K562 (cell line): ENCODE measurements around the gene PTBP3. TPM values are rescaled to one million over a fixed set of nuclear protein-coding genes. Genes with fewer than 3 reads are reported as not detected.

Experiments used
- ATAC-seq: fragments of 200-7000 bp; cut with Tn5 transposase; 3 replicates; pipeline ENCODE4 v1.9.1; 2020; ENCODE audit warnings: moderate library complexity
- BruUV-seq: library from RNA; stranded (reverse); fragments of 400-500 nt; replicated peaks from 2 replicates; lab custom pipeline; 2021; lab: Mats Ljungman, UMichigan
- CTCF ChIA-PET: fragments of 300-600 bp; formaldehyde crosslinking; extraction: SDS; loops from one replicate; lab custom pipeline; 2021; ENCODE audit warnings: low intra/inter-chr PET ratio; lab: Yijun Ruan, JAX
- POLR2A ChIA-PET: fragments of 300-600, 350-650 bp; sonication (Branson Sonifier 250); formaldehyde crosslinking; extraction: SDS; loops from one replicate; lab custom pipeline; 2021; ENCODE audit warnings: antibody characterized with exemption, inconsistent platforms; lab: Yijun Ruan, JAX
- DNase-seq, 4 experiments: peaks; one replicate each; pipeline versions ENCODE4 v3.0.0 to v3.0.0-alpha.2; 2011 to 2018; ENCODE audit warnings: low spot score in 3 of 4, mixed read lengths in 3 of 4; ENCODE audit errors: extremely low read depth in 1 of 4
- FAIRE-seq: peaks from 2 replicates; lab custom pipeline; 2011; peaks lifted over from hg19 to GRCh38; lab: Jason Lieb, UNC
- H2AFZ ChIP-seq: 2 replicates; pipeline ENCODE4 v1.6.0; 2011; ENCODE audit warnings: low read depth, low read length, control low read depth, inconsistent platforms
- H3K27ac ChIP-seq: fragments of 200-600 bp; 3 replicates; pipeline ENCODE4 v1.8.0; 2011; ENCODE audit warnings: low read depth, mild to moderate bottlenecking, control low read depth, inconsistent platforms, low read length, moderate library complexity, mixed read lengths; ENCODE audit errors: extremely low read depth
- H3K27me3 ChIP-seq, 2 experiments: fragments of 300-600 bp in 1 of 2; 2 replicates in 1 of 2; 3 replicates in 1 of 2; pipeline versions ENCODE4 v1.6.0 to v1.8.0; 2011; ENCODE audit warnings: inconsistent platforms in 2 of 2, low read length in 2 of 2, mild to moderate bottlenecking in 1 of 2, mixed read lengths in 1 of 2, moderate library complexity in 1 of 2; ENCODE audit not compliant: control insufficient read depth in 2 of 2, insufficient read depth in 2 of 2
- H3K36me3 ChIP-seq: fragments of 300-600 bp; 3 replicates; pipeline ENCODE4 v1.8.0; 2011; ENCODE audit warnings: mild to moderate bottlenecking, low read length, inconsistent platforms; ENCODE audit not compliant: control insufficient read depth, insufficient read depth
- H3K4me1 ChIP-seq, 2 experiments: fragments of 200-600 bp in 1 of 2; replicated peaks in 1 of 2; 2 replicates in 1 of 2; 3 replicates in 1 of 2; pipeline versions ENCODE4 v1.5.1 to v1.8.0; 2011; ENCODE audit warnings: inconsistent platforms in 2 of 2, low read length in 2 of 2, mild to moderate bottlenecking in 1 of 2, mixed read lengths in 1 of 2, moderate library complexity in 1 of 2; ENCODE audit not compliant: control insufficient read depth in 2 of 2, insufficient read depth in 2 of 2
- H3K4me2 ChIP-seq: 2 replicates; pipeline ENCODE4 v1.6.1; 2011; ENCODE audit warnings: low read length, control low read depth, inconsistent platforms, mixed read lengths; ENCODE audit not compliant: insufficient read depth
- H3K4me3 ChIP-seq: fragments of 200-600 bp; sonication (generic), shearing (Covaris generic); 2 replicates; pipeline ENCODE4 v1.5.1; 2016; ENCODE audit warnings: control low read depth, inconsistent platforms
- H3K79me2 ChIP-seq: fragments of 200-600 bp; 3 replicates; pipeline ENCODE4 v1.8.0; 2011; ENCODE audit warnings: low read length, inconsistent platforms; ENCODE audit not compliant: control insufficient read depth, insufficient read depth
- H3K9ac ChIP-seq, 2 experiments: 2 replicates each; pipeline versions ENCODE4 v1.6.0 to v1.6.1; 2011; ENCODE audit warnings: low read depth in 2 of 2, low read length in 2 of 2, control low read depth in 1 of 2, inconsistent platforms in 1 of 2, mild to moderate bottlenecking in 1 of 2, mixed read lengths in 1 of 2; ENCODE audit not compliant: insufficient read depth in 1 of 2
- H3K9me1 ChIP-seq: one replicate; pipeline ENCODE4 v1.6.0; 2011; ENCODE audit warnings: inconsistent platforms, mild to moderate bottlenecking, low read length, moderate library complexity; ENCODE audit not compliant: control insufficient read depth, insufficient read depth
- H3K9me3 ChIP-seq: replicated peaks from 2 replicates; pipeline ENCODE4 v1.5.1; 2011; ENCODE audit warnings: low read depth, low read length, inconsistent platforms; ENCODE audit not compliant: control insufficient read depth, insufficient read depth
- H4K20me1 ChIP-seq: replicated peaks from 2 replicates; pipeline ENCODE4 v1.6.1; 2011; ENCODE audit warnings: low read length, inconsistent platforms, mixed read lengths; ENCODE audit not compliant: control insufficient read depth, insufficient read depth
- CBFA2T2 ChIP-seq: fragments of 450-650 bp; conservative IDR thresholded peaks from 2 replicates; pipeline ENCODE4 v1.6.1; 2017; ENCODE audit warnings: mild to moderate bottlenecking
- HNRNPL ChIP-seq: fragments of 200-400 bp; formaldehyde crosslinking; IDR thresholded peaks from 2 replicates; pipeline ENCODE4 v1.6.1; 2017; ENCODE audit warnings: low read depth, mild to moderate bottlenecking, low read length
- IFI16 ChIP-seq: fragments of 250-450 bp; sonication (Bioruptor Pico); IDR thresholded peaks from 2 replicates; pipeline ENCODE4 v2.1.2; 2022; ENCODE audit warnings: mild to moderate bottlenecking, inconsistent platforms
- KHSRP ChIP-seq: fragments of 450-650 bp; IDR thresholded peaks from 2 replicates; pipeline ENCODE4 v1.6.1; 2017
- MEIS2 ChIP-seq: fragments of 450-650 bp; IDR thresholded peaks from 2 replicates; pipeline ENCODE4 v1.6.1; 2014; ENCODE audit warnings: mild to moderate bottlenecking; ENCODE audit not compliant: partially characterized antibody
- REST ChIP-seq, 2 experiments: fragments of 450-650 bp; formaldehyde crosslinking in 1 of 2; IDR thresholded peaks; 2 replicates each; pipeline versions ENCODE4 v1.4.0 to v1.6.1; 2014 to 2020; ENCODE audit warnings: mild to moderate bottlenecking in 2 of 2, borderline replicate concordance in 1 of 2, low read depth in 1 of 2
- SMARCA4 ChIP-seq: fragments of 450-650 bp; IDR thresholded peaks from 2 replicates; pipeline ENCODE4 v1.6.1; 2016
- SRF ChIP-seq, 2 experiments: fragments of 250-450, 450-650 bp in 1 of 2; sonication (Bioruptor Pico) in 1 of 2; sonication (generic) in 1 of 2; formaldehyde crosslinking; IDR thresholded peaks; 2 replicates each; pipeline versions ENCODE4 v1.5.0 to v1.5.1; 2020 to 2022; ENCODE audit warnings: mild to moderate bottlenecking in 1 of 2, missing genetic modification reagents in 1 of 2
- TOE1 ChIP-seq, 2 experiments: fragments of 450-650 bp in 1 of 2; sonication (generic) in 1 of 2; formaldehyde crosslinking in 1 of 2; IDR thresholded peaks; 2 replicates each; pipeline versions ENCODE4 v1.7.1 to v1.8.0; 2016 to 2022; ENCODE audit warnings: borderline replicate concordance in 2 of 2, mild to moderate bottlenecking in 2 of 2, antibody characterized with exemption in 1 of 2, inconsistent platforms in 1 of 2, low read depth in 1 of 2, missing genetic modification reagents in 1 of 2, moderate library complexity in 1 of 2
- TRIM28 ChIP-seq: fragments of 450-650 bp; IDR thresholded peaks from 2 replicates; pipeline ENCODE4 v1.6.1; 2017
- ZNF584 ChIP-seq: fragments of 200-800 bp; sonication (Bioruptor generic); IDR thresholded peaks from 2 replicates; pipeline ENCODE4 v1.6.1; 2016; ENCODE audit warnings: low read depth, mild to moderate bottlenecking, missing genetic modification characterization, missing compliant biosample characterization
- ZNF764 ChIP-seq: fragments of 250-450 bp; sonication (Bioruptor Pico); IDR thresholded peaks from 2 replicates; pipeline ENCODE4 v1.4.0; 2020; ENCODE audit warnings: low read depth, mild to moderate bottlenecking, moderate library complexity
- WGBS: fragments of 100-300 bp; shearing (Covaris generic); methylation state at CpG from one replicate; pipeline ENCODE4 v1.1.6; 2016; ENCODE audit warnings: low coverage, mixed read lengths; ENCODE audit not compliant: insufficient coverage; ENCODE audit errors: missing lambda C conversion rate; 5-methylcytosine and 5-hydroxymethylcytosine counted together
- in situ Hi-C: fragments of 300-500 bp; cut with MboI; formaldehyde crosslinking; loops from 4 replicates; pipeline ENCODE4 v1.15.0; 2018; ENCODE audit warnings: inconsistent platforms, mixed read lengths
- intact Hi-C: fragments of 100-400 bp; cut with micrococcal nuclease; formaldehyde crosslinking; loops from 2 replicates; pipeline ENCODE4 v1.14.2; 2022
- polyA plus RNA-seq, 8 experiments: library from polyadenylated mRNA; depleted of rRNA in 4 of 8; stranded (reverse) in 5 of 8; unstranded in 3 of 8; fragments of >200 nt; fragmentation: Nextera tagmentation in 2 of 8; fragmentation: Illumina TruSeq in 1 of 8; extraction: Ambion mirVana in 2 of 8; extraction: Trizol in 1 of 8; gene quantifications; 2 replicates each; pipeline versions ENCODE4 v1.2.1 to v1.2.3, GENCODE V29; 2011 to 2014; ENCODE audit warnings: inconsistent platforms in 1 of 8, missing spikeins in 1 of 8
- total RNA-seq, 7 experiments: library from RNA; depleted of rRNA in 6 of 7; stranded (reverse); fragments of >200 nt in 6 of 7; fragmentation: Illumina TruSeq in 2 of 7; extraction: Trizol in 2 of 7; gene quantifications; 2 replicates each; pipeline versions ENCODE4 v1.2.1 to v1.2.3, GENCODE V29; 2011 to 2021; ENCODE audit warnings: low replicate concordance in 1 of 7

PTBP3 gene
- total and polyA plus RNA-seq, 9 of the 15 experiments (the other 6 are each of a cell fraction or from before 2014, with no cell fraction given), result 22.4 to 132 (median 68.0) TPM

GRCh38 chr9:112334432-112334841 lies 1.0 kb upstream of the PTBP3 start:
- POLR2A ChIA-PET, result interaction anchor here (0.6 to 1.4 kb wide), 5 partner anchors 10 to 182 kb away, joined by 3 to 4 read pairs (median 4); no protein-coding TSS in a partner anchor
- Histone ChIP-seq H3K9me3 (no peaks in the 10 kb centered on the region; the same call in 1 of the 2 replicates), H3K79me2 (peaks cover 43% of the 10 kb centered on the region), H3K4me3 (peak overlapping the region; percentile 64), H3K4me2 (peak overlapping the region; percentile 88), H3K36me3 (peaks cover 2% of the 10 kb centered on the region; the same call in 1 of the 3 replicates), H3K4me1 (peaks cover 2 to 7% of the 10 kb centered on the region in 2 experiments; a peak in 3 of 5 replicates), H3K27me3 (no peaks in the 10 kb centered on the region), H2AFZ (peak overlapping the region; percentile 97), H3K9ac (peak overlapping the region in 1 of 2 experiments; percentile 92; a peak in 2 of 4 replicates), H3K27ac (peak overlapping the region; percentile 94), H4K20me1 (no peaks in the 10 kb centered on the region), H3K9me1 (no peaks in the 10 kb centered on the region)
- ATAC-seq (no peak), DNase-seq (peak in 2 of 4 experiments; percentile 20 to 59), FAIRE-seq (peak; percentile 73)
- intact Hi-C loops, result loop anchor here (5.0 to 10.0 kb wide), 4 partner anchors 62 to 440 kb away; partner anchors contain the start of gene UGCG
- in situ Hi-C loops, result no loop called here
- CTCF ChIA-PET, result interaction anchor here (0.7 to 1.2 kb wide), 3 partner anchors 27 to 248 kb away, joined by 3 to 6 read pairs (median 4); no protein-coding TSS in a partner anchor
- WGBS, result 2% methylated on average over 8 of the region's 8 CpGs
- no TSS peak for BruUV-seq
- no peak for TF ChIP-seq ZNF584 (CRISPR knock-in tag)
- TF ChIP-seq SMARCA4, result 0 out of 2 replicates have a peak, but pooled peaks have one; percentile 28
- no peak for TF ChIP-seq ZNF764
- no peak for TF ChIP-seq REST (IDR thresholded peaks at IDR 0.05; ENCODE audit: borderline replicate concordance)
- TF ChIP-seq REST (CRISPR knock-in tag; IDR thresholded peaks at IDR 0.05; ENCODE audit: low read depth), result no peak
- TF ChIP-seq TOE1 (IDR thresholded peaks at IDR 0.05; ENCODE audit: borderline replicate concordance), result 0 out of 2 replicates have a peak, but pooled peaks have one; percentile 25
- no peak for TF ChIP-seq TOE1 (CRISPR knock-in tag; IDR thresholded peaks at IDR 0.05; ENCODE audit: borderline replicate concordance, low read depth)
- no peak for TF ChIP-seq IFI16 (CRISPR knock-in tag)
- no peak for TF ChIP-seq HNRNPL
- TF ChIP-seq SRF (CRISPR knock-in tag; IDR thresholded peaks at IDR 0.05), result no peak
- peak; percentile 82 for TF ChIP-seq MEIS2
- no peak for TF ChIP-seq TRIM28
- no peak for TF ChIP-seq CBFA2T2
- TF ChIP-seq KHSRP, result no peak
